Uterus (tissue), 4 donors: Measurements from ENCODE around the gene MT1G. TPM values are rescaled to one million over a fixed set of nuclear protein-coding genes. Genes with fewer than 3 reads are reported as not detected.
A peak's percentile ranks its signal among the peaks of the same experiment; 100 is the strongest.

ENCODE experiments used
- DNase-seq, 2 donors: peaks; one replicate each; pipeline ENCODE4 v3.0.0-alpha.2; 2019 to 2020
- H3K27ac ChIP-seq, 2 donors: fragments of 200-600 bp; sonication (generic); 1 replicate in 1 of 2; 2 replicates in 1 of 2; pipeline ENCODE4 v1.5.1; 2016 to 2018
- H3K27me3 ChIP-seq, 2 donors: fragments of 200-600 bp; sonication (generic); one replicate each; pipeline ENCODE4 v1.5.1; 2018 to 2019; ENCODE audit warnings: control low read depth in 1 of 2
- H3K36me3 ChIP-seq, 2 donors: fragments of 200-600 bp; sonication (generic); one replicate each; pipeline ENCODE4 v1.5.1; 2019; ENCODE audit warnings: control low read depth in 1 of 2
- H3K4me1 ChIP-seq, 2 donors: fragments of 200-600 bp; sonication (generic); one replicate each; pipeline ENCODE4 v1.5.1; 2018 to 2019; ENCODE audit warnings: control low read depth in 1 of 2
- H3K4me3 ChIP-seq, 2 donors: fragments of 200-600 bp; sonication (generic); 1 replicate in 1 of 2; 2 replicates in 1 of 2; pipeline ENCODE4 v1.5.1; 2018 to 2019; ENCODE audit warnings: mild to moderate bottlenecking in 1 of 2
- H3K9me3 ChIP-seq, 2 donors: fragments of 200-600 bp; sonication (generic); one replicate each; pipeline ENCODE4 v1.5.1; 2019; ENCODE audit warnings: control low read depth in 1 of 2
- POLR2A ChIP-seq, 2 donors: fragments of 450-650 bp; IDR thresholded peaks; one replicate each; pipeline ENCODE4 v1.6.1; 2016; ENCODE audit warnings: antibody characterized with exemption in 2 of 2, mild to moderate bottlenecking in 1 of 2, moderate library complexity in 1 of 2
- intact Hi-C: fragments of 100-400 bp; cut with DNase I; formaldehyde crosslinking; loops from one replicate; pipeline ENCODE4 v1.15.1; 2023; ENCODE audit warnings: low total_unique reads
- total RNA-seq, 4 donors: library from RNA; depleted of rRNA in 3 of 4; stranded (reverse); fragments of >200 nt in 3 of 4; gene quantifications; one replicate each; pipeline versions ENCODE4 v1.1.0 to v1.2.4, GENCODE V29; 2014 to 2023
- TF ChIP-seq, protein P1 (sequence below), 4 experiments: fragments of 200-600 bp in 2 of 4; fragments of 450-650 bp in 2 of 4; sonication (generic) in 2 of 4; IDR thresholded peaks; one replicate each; pipeline ENCODE4 v1.5.1; 2016 to 2019; ENCODE audit warnings: antibody characterized with exemption in 4 of 4, mild to moderate bottlenecking in 2 of 4, moderate library complexity in 1 of 4
- donor health status: DM: yes; HTN: yes; CAD: no.

Gene MT1G
- total RNA-seq, 4 donors from 2014 or later: 51.8 TPM; not detected in 3

DNA sequence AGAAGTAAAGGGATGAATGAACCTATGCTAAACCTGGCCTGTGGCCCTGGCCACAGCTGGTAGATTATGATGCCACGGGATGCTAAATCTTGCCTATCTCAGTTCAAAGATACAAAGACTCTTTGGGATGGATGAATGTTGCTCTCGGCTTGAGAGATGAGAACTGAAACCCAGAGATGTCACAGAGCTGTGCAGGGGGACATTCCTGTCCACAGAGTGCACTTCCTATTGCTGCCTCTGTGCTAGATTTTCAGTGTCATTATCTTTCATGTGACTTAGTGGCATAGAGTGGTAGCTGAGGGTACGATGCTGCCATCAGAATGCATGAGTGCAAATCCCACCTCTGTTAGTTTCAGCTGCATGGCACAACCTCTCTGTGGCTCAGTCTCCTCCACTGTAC lies 37.7 kb downstream of the MT1G start:
- H3K27ac ChIP-seq: no peak overlapping the region
- no peaks in the 10 kb centered on the region for H3K36me3 ChIP-seq
- H3K9me3 ChIP-seq: no peaks in the 10 kb centered on the region
- TF ChIP-seq, protein P1, sequence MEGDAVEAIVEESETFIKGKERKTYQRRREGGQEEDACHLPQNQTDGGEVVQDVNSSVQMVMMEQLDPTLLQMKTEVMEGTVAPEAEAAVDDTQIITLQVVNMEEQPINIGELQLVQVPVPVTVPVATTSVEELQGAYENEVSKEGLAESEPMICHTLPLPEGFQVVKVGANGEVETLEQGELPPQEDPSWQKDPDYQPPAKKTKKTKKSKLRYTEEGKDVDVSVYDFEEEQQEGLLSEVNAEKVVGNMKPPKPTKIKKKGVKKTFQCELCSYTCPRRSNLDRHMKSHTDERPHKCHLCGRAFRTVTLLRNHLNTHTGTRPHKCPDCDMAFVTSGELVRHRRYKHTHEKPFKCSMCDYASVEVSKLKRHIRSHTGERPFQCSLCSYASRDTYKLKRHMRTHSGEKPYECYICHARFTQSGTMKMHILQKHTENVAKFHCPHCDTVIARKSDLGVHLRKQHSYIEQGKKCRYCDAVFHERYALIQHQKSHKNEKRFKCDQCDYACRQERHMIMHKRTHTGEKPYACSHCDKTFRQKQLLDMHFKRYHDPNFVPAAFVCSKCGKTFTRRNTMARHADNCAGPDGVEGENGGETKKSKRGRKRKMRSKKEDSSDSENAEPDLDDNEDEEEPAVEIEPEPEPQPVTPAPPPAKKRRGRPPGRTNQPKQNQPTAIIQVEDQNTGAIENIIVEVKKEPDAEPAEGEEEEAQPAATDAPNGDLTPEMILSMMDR (IDR thresholded peaks at IDR 0.05): no peak
- no peak for TF ChIP-seq POLR2A (IDR thresholded peaks at IDR 0.05)
- peaks cover 0 to 5% of the 10 kb centered on the region in 2 donors for H3K4me1 ChIP-seq
- H3K27me3 ChIP-seq: peaks cover 0 to under 1% of the 10 kb centered on the region in 2 donors
- intact Hi-C loops: no loop called here
- H3K4me3 ChIP-seq: no peak overlapping the region
- no peak for DNase-seq

DNA sequence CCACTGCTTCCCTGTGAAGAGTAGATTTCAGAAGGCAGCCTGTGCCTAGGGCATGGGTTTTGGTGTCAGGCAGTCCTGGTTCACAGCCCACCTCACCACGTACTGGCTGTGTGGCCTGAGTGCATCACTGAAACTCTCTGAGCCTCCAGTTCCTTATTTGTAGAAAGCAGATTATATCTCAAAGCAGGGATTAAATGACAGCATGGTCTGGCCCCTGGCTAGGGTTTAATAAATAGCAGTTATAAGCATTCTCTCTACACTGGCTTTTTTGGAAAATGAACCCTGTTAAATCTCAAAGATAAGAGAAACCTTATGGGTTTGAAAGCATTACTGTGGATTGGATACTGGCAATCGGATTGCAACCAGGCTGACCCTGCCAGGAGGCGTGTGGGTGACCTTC lies 38.3 kb downstream of the MT1G start:
- H3K36me3 ChIP-seq: no peaks in the 10 kb centered on the region
- no peaks in the 10 kb centered on the region for H3K9me3 ChIP-seq
- TF ChIP-seq, protein P1 (IDR thresholded peaks at IDR 0.05): no peak
- TF ChIP-seq POLR2A (IDR thresholded peaks at IDR 0.05): no peak
- H3K27me3 ChIP-seq: no peaks in the 10 kb centered on the region
- H3K4me1 ChIP-seq: peaks cover 0 to 3% of the 10 kb centered on the region in 2 donors
- DNase-seq: no peak
- intact Hi-C loops: no loop called here
- no peak overlapping the region for H3K4me3 ChIP-seq
- H3K27ac ChIP-seq: no peak overlapping the region

DNA sequence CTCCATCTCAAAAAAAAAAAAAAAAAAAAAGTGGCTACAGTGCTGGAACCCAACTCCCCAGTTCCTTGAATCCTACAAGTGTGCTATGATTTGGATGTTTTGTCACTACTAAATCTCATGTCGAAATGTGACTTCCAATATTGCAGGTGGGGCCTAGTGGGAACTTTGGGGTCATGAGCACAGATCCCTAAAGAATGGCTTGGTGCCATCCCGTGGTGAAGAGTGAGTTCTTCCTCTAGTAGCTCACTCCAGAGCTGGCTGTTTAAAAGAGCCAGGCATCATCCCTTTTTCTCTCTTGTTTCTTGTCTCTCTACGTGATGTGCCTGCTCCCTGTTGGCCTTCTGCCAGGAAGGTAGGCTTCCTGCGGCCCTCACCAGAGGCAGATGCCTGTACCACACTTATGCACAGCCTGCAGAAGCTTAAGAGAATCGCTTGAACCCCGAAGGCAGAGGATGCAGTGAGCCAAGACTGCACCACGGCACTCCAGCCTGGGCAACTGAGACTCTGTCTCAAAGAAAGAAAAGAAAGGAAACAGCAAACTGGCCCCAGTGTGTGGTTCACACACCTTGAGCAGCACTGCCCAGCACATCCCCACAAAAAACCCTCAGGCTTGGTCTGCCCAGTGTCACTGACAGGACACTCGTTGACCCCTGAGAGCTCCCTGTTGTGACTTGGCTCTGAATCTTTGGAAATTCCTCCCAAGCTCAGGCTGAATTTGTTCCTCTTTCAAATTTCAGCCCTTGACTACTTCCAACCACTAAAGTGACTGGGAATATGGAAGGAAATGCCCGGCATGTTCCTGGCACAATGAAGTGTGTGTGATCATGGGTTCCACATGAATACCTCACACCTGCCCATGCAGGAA lies 39.1 kb downstream of the MT1G start:
- no peaks in the 10 kb centered on the region for H3K36me3 ChIP-seq
- H3K9me3 ChIP-seq: no peaks in the 10 kb centered on the region
- no peak overlapping the region for H3K27ac ChIP-seq
- intact Hi-C loops: no loop called here
- no peak overlapping the region for H3K4me3 ChIP-seq
- H3K4me1 ChIP-seq: peaks cover 0 to 3% of the 10 kb centered on the region in 2 donors
- no peaks in the 10 kb centered on the region for H3K27me3 ChIP-seq
- no peak for DNase-seq
- TF ChIP-seq, protein P1 (IDR thresholded peaks at IDR 0.05): no peak
- no peak for TF ChIP-seq POLR2A (IDR thresholded peaks at IDR 0.05)

DNA sequence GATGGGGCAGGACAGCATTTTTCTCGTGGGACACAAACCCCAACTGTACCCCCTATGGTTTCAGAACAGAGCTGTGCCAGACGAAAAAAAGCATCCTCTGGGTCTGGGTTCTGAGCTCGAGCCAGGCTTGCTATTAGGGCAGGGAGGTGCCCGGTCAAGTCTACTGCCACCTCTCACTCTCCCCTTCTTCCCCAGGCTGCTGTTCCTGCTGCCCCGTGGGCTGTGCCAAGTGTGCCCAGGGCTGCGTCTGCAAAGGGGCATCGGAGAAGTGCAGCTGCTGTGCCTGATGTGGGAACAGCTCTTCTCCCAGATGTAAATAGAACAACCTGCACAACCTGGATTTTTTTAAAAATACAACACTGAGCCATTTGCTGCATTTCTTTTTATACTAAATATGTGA lies 41.2 kb downstream of the MT1G start:
- no peak for TF ChIP-seq POLR2A (IDR thresholded peaks at IDR 0.05)
- Histone ChIP-seq H3K4me1 (peaks cover 0 to 3% of the 10 kb centered on the region in 2 donors), H3K9me3 (no peaks in the 10 kb centered on the region), H3K4me3 (peak overlapping the region; percentile 46 to 54), H3K36me3 (no peaks in the 10 kb centered on the region), H3K27me3 (no peaks in the 10 kb centered on the region), H3K27ac (peak overlapping the region; percentile 85 to 88)
- intact Hi-C loops: no loop called here
- no peak for DNase-seq

DNA sequence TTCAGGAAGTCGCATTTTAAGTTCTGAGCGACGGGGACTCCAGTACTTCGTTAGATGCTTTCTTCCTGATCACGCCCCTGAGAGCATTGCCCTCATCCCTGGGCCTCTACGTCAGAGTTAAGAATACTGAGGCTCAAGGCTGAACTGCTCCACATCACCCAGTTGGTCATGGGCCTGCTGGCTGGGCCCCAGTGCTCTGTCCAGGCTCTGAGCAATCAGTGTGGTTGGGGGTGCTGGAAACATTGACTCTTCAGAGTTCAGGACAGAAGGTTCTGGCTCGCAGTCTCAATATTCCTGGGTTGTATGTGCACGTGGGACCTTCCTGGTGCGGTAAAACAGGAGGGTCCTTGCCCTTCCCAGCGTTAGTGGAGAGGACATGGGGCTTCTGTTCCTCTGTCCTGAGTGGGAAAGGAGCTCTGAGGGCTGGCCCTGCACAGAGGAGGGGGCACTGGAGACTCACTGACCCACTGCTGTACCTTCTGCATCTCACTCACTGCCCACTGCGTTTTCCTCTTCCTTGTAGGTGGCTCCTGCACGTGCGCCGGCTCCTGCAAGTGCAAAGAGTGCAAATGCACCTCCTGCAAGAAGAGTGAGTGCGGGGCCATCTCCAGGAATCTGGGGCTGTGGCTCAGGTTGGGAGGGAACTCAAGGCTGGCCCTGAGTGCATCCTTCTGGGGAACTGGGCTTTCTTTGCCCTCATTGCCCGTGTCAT lies 41.8 kb downstream of the MT1G start:
- Histone ChIP-seq H3K4me3 (peak overlapping the region; percentile 46 to 54), H3K9me3 (no peaks in the 10 kb centered on the region), H3K27me3 (no peaks in the 10 kb centered on the region), H3K27ac (peak overlapping the region; percentile 85 to 88), H3K4me1 (peaks cover 0 to 3% of the 10 kb centered on the region in 2 donors), H3K36me3 (no peaks in the 10 kb centered on the region)
- intact Hi-C loops: no loop called here
- no peak for TF ChIP-seq POLR2A (IDR thresholded peaks at IDR 0.05)
- TF ChIP-seq, protein P1 (IDR thresholded peaks at IDR 0.05): no peak
- peak; percentile 72 to 76 for DNase-seq
